Fibroblast of lung (primary cell): Measurements from ENCODE around the gene LIG4. TPM values are rescaled to one million over a fixed set of nuclear protein-coding genes. Genes with fewer than 3 reads are reported as not detected.

ENCODE experiments used
- DNase-seq, 2 donors: peaks; one replicate each; pipeline versions ENCODE4 v3.0.0 to v3.0.0-alpha.2; 2010; ENCODE audit warnings: low read depth in 2 of 2
- H2AFZ ChIP-seq: 2 replicates; pipeline ENCODE4 v1.5.1; 2012; ENCODE audit warnings: low read length, control low read depth, inconsistent platforms
- H3K27ac ChIP-seq: 2 replicates; pipeline ENCODE4 v1.5.1; 2011; ENCODE audit warnings: low read length, control low read depth; ENCODE audit not compliant: insufficient read depth
- H3K27me3 ChIP-seq: 2 replicates; pipeline ENCODE4 v1.5.1; 2011; ENCODE audit warnings: mild to moderate bottlenecking, low read length; ENCODE audit not compliant: control insufficient read depth, insufficient read depth
- H3K36me3 ChIP-seq: 2 replicates; pipeline ENCODE4 v1.5.1; 2011; ENCODE audit warnings: low read length; ENCODE audit not compliant: control insufficient read depth, insufficient read depth
- H3K4me1 ChIP-seq: 2 replicates; pipeline ENCODE4 v1.5.1; 2011; ENCODE audit warnings: low read length; ENCODE audit not compliant: control insufficient read depth, insufficient read depth; ENCODE audit errors: extremely low read depth
- H3K4me2 ChIP-seq: 2 replicates; pipeline ENCODE4 v1.5.1; 2011; ENCODE audit warnings: low read length, control low read depth; ENCODE audit not compliant: insufficient read depth; ENCODE audit errors: extremely low read depth
- H3K4me3 ChIP-seq, 4 experiments: fragments of 200-600 bp in 1 of 4; sonication (generic) in 1 of 4; replicated peaks in 1 of 4; 2 replicates each; pipeline ENCODE4 v1.5.1; 2011 to 2016; ENCODE audit warnings: low read length in 4 of 4, low read depth in 3 of 4, mild to moderate bottlenecking in 3 of 4, control low read depth in 2 of 4, inconsistent platforms in 1 of 4, mixed read lengths in 1 of 4; ENCODE audit not compliant: insufficient read depth in 1 of 4; ENCODE audit errors: control extremely low read depth in 1 of 4
- H3K79me2 ChIP-seq: 2 replicates; pipeline ENCODE4 v1.5.1; 2012; ENCODE audit warnings: mild to moderate bottlenecking, low read length, inconsistent platforms; ENCODE audit not compliant: control insufficient read depth, insufficient read depth
- H3K9ac ChIP-seq: 2 replicates; pipeline ENCODE4 v1.5.1; 2011; ENCODE audit warnings: mild to moderate bottlenecking, low read length, control low read depth; ENCODE audit not compliant: insufficient read depth
- H3K9me3 ChIP-seq: 2 replicates; pipeline ENCODE4 v1.5.1; 2012; ENCODE audit warnings: low read depth, low read length; ENCODE audit not compliant: control insufficient read depth, insufficient read depth
- H4K20me1 ChIP-seq: 2 replicates; pipeline ENCODE4 v1.5.1; 2011; ENCODE audit warnings: low read length; ENCODE audit not compliant: control insufficient read depth, insufficient read depth; ENCODE audit errors: extremely low read depth
- CTCF ChIP-seq, 2 donors: IDR thresholded peaks in 1 of 2; conservative IDR thresholded peaks in 1 of 2; 1 replicate in 1 of 2; 2 replicates in 1 of 2; pipeline ENCODE4 v1.5.1; 2011 to 2012; ENCODE audit warnings: low read length in 2 of 2, control low read depth in 1 of 2, inconsistent platforms in 1 of 2, low read depth in 1 of 2, mild to moderate bottlenecking in 1 of 2
- EZH2 ChIP-seq: IDR thresholded peaks from 2 replicates; pipeline ENCODE4 v1.5.1; 2012; ENCODE audit warnings: low read length, control low read depth, mild to moderate bottlenecking; ENCODE audit errors: missing control alignments
- polyA plus RNA-seq, 2 donors: library from polyadenylated mRNA; depleted of rRNA in 1 of 2; stranded (reverse) in 1 of 2; unstranded in 1 of 2; fragments of >200 nt; gene quantifications; 2 replicates each; pipeline ENCODE4 v1.2.1, GENCODE V29; 2011 to 2012; ENCODE audit warnings: missing spikeins in 1 of 2
- total RNA-seq: library from RNA; depleted of rRNA; stranded (reverse); fragments of >200 nt; gene quantifications from 2 replicates; pipeline ENCODE4 v1.2.1, GENCODE V29; 2014

The LIG4 gene
- total and polyA plus RNA-seq, 2 donors (not counting 1 experiment from before 2014, with no cell fraction given), result 9.4 to 11.6 TPM

- Histone ChIP-seq H3K4me1 (no peaks in the 10 kb centered on the region), H3K27ac (no peak overlapping the region), H4K20me1 (no peaks in the 10 kb centered on the region), H2AFZ (no peak overlapping the region), H3K79me2 (peaks cover 37% of the 10 kb centered on the region), H3K27me3 (no peaks in the 10 kb centered on the region), H3K36me3 (no peaks in the 10 kb centered on the region), H3K4me2 (no peak overlapping the region), H3K9me3 (no peaks in the 10 kb centered on the region), H3K4me3 (no peak overlapping the region), H3K9ac (no peak overlapping the region)
- TF ChIP-seq EZH2 (no peak), CTCF (conservative IDR thresholded peaks at IDR 0.05 in 1 of 2, IDR thresholded peaks at IDR 0.05 in 1 of 2; ENCODE audit: low read depth in 1 of 2, low read length in 2 of 2) (no peak)
- DNase-seq, result no peak
Measured at GRCh38 chr13:108226184-108226583, 10.8 kb upstream of the LIG4 start.

GRCh38 chr13:108225440-108225839 lies 10.1 kb upstream of the LIG4 start:
- Histone ChIP-seq H3K79me2 (peaks cover 40% of the 10 kb centered on the region), H3K9ac (no peak overlapping the region), H3K4me3 (no peak overlapping the region), H3K9me3 (no peaks in the 10 kb centered on the region), H3K4me1 (no peaks in the 10 kb centered on the region), H3K27me3 (no peaks in the 10 kb centered on the region), H3K27ac (no peak overlapping the region), H2AFZ (no peak overlapping the region), H4K20me1 (no peaks in the 10 kb centered on the region), H3K36me3 (no peaks in the 10 kb centered on the region), H3K4me2 (no peak overlapping the region)
- DNase-seq, result no peak
- TF ChIP-seq CTCF (conservative IDR thresholded peaks at IDR 0.05 in 1 of 2, IDR thresholded peaks at IDR 0.05 in 1 of 2; ENCODE audit: low read depth in 1 of 2, low read length in 2 of 2), result no peak
- no peak for TF ChIP-seq EZH2

GRCh38 chr13:108223687-108224503 lies 8.6 kb upstream of the LIG4 start:
- no peaks in the 10 kb centered on the region for H3K36me3 ChIP-seq
- DNase-seq, result no peak
- H3K27ac ChIP-seq, result no peak overlapping the region
- no peak overlapping the region for H3K9ac ChIP-seq
- H3K4me1 ChIP-seq, result no peaks in the 10 kb centered on the region
- H3K9me3 ChIP-seq, result no peaks in the 10 kb centered on the region
- peaks cover 49% of the 10 kb centered on the region for H3K79me2 ChIP-seq
- no peak overlapping the region for H3K4me3 ChIP-seq
- no peaks in the 10 kb centered on the region for H4K20me1 ChIP-seq
- no peaks in the 10 kb centered on the region for H3K27me3 ChIP-seq
- no peak for TF ChIP-seq EZH2
- no peak for TF ChIP-seq CTCF (conservative IDR thresholded peaks at IDR 0.05 in 1 of 2, IDR thresholded peaks at IDR 0.05 in 1 of 2; ENCODE audit: low read depth in 1 of 2, low read length in 2 of 2)
- no peak overlapping the region for H3K4me2 ChIP-seq
- H2AFZ ChIP-seq, result no peak overlapping the region
